Hematopoietic multipotent progenitor cell (in vitro differentiated cells): ENCODE measurements around the gene ARMC2. TPM values are rescaled to one million over a fixed set of nuclear protein-coding genes. Genes with fewer than 3 reads are reported as not detected.

Experiments used
- DNase-seq, 3 donors: peaks; one replicate each; pipeline ENCODE4 v3.0.0-alpha.2; 2011 to 2015; ENCODE audit warnings: low read depth in 2 of 3, low spot score in 2 of 3
- small RNA-seq: library from RNA; depleted of rRNA; stranded (forward); fragments of <200 nt; gene quantifications from one replicate; pipeline ENCODE3, GENCODE V24; 2012
- total RNA-seq: library from RNA; depleted of rRNA; stranded (reverse); fragments of >200 nt; gene quantifications from one replicate; pipeline ENCODE4 v1.2.3, GENCODE V29; 2012

ARMC2 gene
- total RNA-seq, 1 donor, result 2.4 TPM

DNA sequence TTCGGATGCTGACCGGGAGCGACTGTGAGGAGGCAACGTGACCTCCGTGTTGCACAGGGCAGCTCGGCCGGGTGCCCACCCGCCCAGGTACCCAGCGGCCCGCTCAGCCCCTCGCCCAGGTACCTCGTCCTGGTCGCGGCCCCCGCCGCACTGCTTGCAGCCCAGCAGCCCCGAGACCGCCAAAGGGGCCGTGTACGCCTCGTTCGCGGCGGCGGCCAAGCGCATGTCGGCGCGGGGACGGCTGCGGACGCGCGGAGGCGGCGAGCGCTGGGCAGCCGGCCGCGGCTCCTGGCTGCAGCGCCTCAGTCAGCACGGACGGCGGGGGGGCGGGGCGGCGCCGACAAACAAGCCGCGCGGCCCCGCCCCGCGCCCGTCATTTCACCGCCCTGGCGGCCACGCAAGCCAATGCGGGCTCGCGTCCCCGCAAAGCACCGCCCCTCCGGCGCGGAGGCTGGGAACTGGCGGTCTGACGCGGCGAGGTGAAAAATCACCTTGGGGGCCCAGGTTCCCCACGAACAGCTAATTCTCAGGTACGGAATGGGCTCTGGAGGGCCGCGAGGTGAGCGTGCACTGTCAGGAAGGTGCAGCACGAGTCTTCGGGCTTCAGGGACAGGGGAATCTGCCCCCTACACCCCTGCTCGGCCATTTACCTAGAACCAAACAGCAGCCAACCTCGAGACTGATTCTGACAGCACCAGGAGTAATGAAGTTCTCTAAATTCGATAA lies 161.2 kb downstream of the ARMC2 start:
- DNase-seq, result peak; percentile 88 to 89 (median 89)

DNA sequence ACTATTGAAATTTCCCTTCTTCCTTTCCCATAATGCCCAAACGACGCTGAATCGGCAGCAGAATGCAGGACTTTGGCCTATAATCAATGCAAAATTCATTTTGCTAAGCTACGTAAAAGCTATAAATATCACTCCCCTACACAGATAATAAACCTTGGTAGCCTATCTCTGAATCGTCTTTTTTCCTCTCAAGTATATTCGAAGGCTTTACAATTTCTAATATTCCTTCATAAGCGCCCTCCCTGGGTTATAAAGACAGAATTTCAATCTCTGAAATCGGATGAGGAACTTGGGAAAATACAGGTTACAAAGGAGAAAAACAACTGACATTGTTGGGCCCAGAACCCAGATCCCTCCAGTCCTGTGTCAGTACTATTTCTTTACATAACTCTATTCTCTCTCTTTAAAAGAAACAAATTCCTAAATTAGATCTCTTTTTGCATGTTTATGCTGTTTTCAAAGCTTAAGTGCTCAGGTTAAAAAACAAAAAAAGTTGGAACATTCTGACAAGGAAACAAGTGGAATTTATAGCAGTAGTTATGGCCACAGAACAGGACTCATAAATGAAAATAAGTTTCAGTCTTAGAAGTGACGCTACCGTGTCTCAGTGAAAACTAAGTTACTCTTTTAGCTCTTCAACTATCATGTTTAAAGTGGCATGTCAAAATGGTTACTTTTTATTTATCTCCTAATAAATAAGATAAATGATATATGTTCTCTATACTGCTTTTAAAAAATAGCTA lies 161.9 kb downstream of the ARMC2 start:
- DNase-seq, result no peak

DNA sequence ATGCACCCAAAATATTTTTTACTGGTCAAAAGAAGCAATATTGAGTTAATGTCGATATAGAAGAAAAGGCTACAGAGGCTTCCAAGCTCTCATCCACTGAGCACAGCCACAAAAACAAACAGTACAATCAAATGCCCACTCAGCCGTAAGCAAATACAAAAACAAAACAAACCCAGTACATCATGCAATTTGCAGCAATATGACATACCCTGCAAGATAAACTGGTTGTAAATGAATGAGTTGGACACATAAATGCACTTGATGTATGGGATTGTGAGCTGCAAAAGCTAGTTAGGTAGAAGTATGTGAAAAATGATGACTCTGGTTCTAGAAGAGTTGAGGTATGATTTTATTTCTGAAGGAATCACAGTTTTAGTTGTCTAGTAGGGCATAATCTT lies 162.5 kb downstream of the ARMC2 start:
- DNase-seq, result no peak

DNA sequence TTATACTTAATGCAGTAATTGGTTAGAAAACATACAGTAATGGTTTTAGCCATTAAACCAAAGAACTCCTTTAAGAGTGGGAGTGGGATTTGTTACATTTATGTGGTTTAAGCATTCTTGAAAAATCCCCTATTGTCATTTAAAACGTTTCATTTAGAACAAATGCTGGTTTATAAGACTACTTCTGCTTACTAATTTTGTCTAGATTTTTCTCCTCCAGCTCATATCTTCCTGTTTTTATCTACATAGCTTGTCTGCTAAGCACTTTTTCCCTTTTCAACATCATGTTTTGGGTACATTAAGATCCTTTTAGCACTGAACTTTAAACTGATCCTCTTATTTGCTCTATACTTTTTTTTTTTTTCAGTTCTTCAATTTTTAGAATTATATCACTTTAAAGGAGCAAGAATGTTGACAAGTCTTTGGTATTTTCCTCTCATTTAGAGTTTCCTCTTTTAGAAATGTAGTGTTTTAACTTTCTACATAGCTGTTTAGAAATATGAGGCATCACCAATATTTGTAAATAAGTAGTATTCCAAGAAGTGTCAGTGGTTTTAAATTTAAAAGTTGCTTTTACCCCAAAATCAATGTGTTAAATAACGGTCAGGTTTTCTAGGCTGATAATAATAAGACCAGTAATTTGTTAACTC lies 165.6 kb downstream of the ARMC2 start:
- peak in 1 of 3 donors; percentile 44 for DNase-seq

DNA sequence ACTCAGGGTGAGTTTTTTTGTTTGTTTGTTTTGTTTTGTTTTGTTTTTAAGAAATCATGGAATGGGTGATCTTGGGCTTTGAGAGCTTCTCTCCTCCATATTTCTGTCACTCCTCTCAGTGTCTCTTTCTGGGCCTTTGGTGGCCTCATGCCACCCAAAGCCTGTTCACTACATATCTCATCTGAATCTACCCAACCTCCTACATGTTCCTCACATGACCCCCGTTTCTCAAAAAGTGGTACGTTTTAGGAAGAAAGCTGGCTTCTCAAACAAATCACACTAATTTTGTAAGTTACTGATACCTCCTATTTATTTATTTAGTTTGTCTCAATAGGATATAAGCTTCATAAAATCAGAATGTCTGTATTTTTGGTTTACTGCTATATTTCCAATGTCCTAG lies 166.4 kb downstream of the ARMC2 start:
- no peak for DNase-seq

DNA sequence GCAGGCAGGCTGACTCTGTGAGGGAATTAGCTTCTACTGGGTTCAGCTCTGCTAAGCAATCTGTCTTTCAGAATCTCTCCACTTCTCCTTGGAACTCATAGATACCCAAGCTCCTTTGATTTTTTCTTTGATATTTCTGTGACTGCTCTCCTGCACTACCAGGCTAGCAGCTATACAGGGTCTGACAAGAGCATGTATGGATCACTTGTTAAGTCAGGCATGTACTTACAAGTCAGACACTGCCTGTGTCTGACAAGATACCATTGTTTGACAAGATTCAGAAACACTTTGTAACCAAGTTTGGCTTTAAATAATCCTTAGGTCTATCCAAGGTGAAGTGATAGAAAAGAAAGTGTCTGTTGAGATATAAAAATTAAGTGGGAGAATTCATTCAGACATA lies 167.0 kb downstream of the ARMC2 start:
- DNase-seq, result no peak

DNA sequence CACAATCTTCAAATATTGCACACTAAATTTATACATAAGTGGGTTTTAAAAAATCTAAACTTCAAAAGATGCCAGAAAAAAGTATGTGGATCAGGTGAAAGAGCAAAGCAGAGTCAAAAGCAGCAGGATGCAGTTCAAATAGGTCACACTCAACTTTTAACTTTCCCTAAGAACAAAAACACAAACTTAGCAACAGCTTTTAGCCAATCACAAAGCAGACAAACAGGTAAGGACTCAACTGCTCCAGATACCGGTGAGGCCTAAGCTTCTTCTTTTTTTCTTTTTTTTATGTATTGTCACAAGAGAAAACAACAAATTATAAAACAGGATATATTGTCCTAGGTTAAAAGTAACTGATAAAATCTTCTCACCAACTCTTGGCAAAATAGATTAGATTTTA lies 171.7 kb downstream of the ARMC2 start:
- DNase-seq, result peak in 1 of 3 donors; percentile 17

DNA sequence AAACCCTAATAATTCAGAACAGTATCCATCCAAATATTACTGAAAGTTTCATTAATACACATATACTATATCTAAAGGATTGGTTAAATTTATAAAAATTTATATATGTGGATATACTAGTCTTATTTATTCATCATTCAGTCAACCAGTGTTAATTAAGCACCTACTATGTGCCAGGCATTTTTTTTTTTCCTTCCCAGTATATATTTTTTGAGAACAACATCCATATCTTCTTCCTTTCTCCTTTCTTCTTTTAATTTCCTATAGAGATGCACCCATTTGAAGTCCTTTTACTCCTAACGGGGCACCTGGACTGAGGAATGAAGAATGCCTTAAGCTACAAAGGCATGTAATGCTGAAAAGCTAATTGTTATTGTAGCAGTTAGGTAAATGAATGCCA lies 173.6 kb downstream of the ARMC2 start:
- DNase-seq, result no peak

DNA sequence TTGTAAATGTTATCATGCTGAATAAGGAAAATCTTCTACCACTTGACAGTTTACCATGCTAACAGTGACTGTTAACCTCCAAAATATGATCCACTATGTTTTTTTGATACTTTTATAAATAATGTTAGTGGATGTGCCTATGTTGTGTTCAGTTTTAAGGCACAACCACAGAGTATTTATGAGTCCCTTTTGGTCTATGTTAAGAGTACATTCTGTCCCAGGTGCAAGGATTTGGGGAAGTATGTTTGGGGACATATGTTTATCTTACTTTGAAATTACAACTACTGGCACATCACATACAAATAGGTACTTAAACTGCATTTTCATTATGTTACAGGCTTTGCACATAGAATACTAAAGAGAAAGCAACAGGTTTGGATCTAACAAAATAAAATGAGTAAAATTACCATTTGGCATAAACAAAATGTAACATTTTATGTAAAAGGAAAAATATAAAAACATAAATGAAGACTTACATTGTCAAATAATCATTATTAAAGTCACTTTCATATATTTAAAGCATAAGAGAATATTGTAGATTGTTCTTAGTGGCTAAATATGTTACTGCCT lies 175.2 kb downstream of the ARMC2 start:
- peak in 1 of 3 donors; percentile 59 for DNase-seq

Small RNAs within 50 kb of the gene (small RNA-seq; reads per million reads assigned to genes)
- gene AL445189.2 (not detected), gene Z95118.1 (not detected)

Other genes starting within 250 kb of the ARMC2 start
- 35.0 TPM for gene SESN1, start 246.4 kb downstream of the ARMC2 start, total RNA-seq
- 14.8 TPM for gene CEP57L1, start 247.1 kb downstream of the ARMC2 start, total RNA-seq